Adrenal gland (tissue), 5 donors: Measurements from ENCODE around the gene ZMYND8.

Source experiments
- CTCF ChIP-seq, 6 experiments: fragments of 450-650 bp in 4 of 6; fragments of 200-600 bp in 2 of 6; sonication (generic) in 1 of 6; IDR thresholded peaks; 1 replicate in 5 of 6; 2 replicates in 1 of 6; pipeline versions ENCODE4 v1.5.1 to v1.8.0; 2016 to 2021; ENCODE audit warnings: antibody characterized with exemption in 6 of 6, mild to moderate bottlenecking in 2 of 6, moderate library complexity in 1 of 6
- POLR2A ChIP-seq, 2 donors: fragments of 450-650 bp; IDR thresholded peaks; one replicate each; pipeline ENCODE4 v1.6.1; 2017; ENCODE audit warnings: antibody characterized with exemption in 2 of 2, mild to moderate bottlenecking in 2 of 2, moderate library complexity in 1 of 2
- donor health status: DM: no; HTN: no; CAD: no.

- TF ChIP-seq POLR2A (IDR thresholded peaks at IDR 0.05) (no peak), CTCF (IDR thresholded peaks at IDR 0.05) (no peak)
These were observed 102.6 kb downstream of the ZMYND8 start for GRCh38 chr20:47253872-47254271.
